ENCODE data around the gene NOTUM.
A peak's percentile ranks its signal among the peaks of the same experiment; 100 is the strongest.

The NOTUM gene

DNA sequence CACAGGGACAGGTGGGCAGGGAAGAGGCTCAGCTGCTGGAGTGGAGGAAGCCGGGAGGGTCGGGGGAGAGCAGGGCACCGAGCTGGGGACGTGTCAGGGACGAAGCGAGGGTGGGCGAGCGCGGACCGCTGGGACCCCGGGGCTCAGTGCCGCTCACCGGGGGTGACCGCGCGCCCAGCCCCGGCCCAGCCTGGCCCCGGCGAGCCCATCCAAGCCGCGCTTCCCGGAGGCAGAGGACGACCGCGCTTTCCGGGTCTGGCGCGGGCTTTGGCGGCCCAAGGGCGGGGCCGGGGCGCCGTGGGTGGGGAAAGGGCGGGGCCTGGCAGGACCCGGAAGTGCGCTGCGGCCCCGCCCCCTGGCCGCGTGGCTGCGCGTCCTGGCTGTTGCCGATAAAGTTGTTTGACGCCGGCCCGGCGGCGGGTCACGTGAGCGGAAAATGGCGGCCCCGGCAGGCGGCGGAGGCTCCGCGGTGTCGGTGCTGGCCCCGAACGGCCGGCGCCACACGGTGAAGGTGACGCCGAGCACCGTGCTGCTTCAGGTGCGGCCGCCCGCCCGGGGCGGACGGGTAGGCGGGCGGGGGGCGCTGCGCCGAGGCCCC is 16.3 kb upstream of the NOTUM start, which contains the start of gene ASPSCR1:
Gene ASPSCR1, plus strand, starts transcription at position 419 of the 598 bp plus-strand sequence. Its CDS starts 18 bp downstream, at position 437.
- no peaks in the 10 kb centered on the region; the same call in 1 of the 2 replicates for H3F3A ChIP-seq (ENCODE audit: control insufficient read depth, insufficient read depth)

DNA sequence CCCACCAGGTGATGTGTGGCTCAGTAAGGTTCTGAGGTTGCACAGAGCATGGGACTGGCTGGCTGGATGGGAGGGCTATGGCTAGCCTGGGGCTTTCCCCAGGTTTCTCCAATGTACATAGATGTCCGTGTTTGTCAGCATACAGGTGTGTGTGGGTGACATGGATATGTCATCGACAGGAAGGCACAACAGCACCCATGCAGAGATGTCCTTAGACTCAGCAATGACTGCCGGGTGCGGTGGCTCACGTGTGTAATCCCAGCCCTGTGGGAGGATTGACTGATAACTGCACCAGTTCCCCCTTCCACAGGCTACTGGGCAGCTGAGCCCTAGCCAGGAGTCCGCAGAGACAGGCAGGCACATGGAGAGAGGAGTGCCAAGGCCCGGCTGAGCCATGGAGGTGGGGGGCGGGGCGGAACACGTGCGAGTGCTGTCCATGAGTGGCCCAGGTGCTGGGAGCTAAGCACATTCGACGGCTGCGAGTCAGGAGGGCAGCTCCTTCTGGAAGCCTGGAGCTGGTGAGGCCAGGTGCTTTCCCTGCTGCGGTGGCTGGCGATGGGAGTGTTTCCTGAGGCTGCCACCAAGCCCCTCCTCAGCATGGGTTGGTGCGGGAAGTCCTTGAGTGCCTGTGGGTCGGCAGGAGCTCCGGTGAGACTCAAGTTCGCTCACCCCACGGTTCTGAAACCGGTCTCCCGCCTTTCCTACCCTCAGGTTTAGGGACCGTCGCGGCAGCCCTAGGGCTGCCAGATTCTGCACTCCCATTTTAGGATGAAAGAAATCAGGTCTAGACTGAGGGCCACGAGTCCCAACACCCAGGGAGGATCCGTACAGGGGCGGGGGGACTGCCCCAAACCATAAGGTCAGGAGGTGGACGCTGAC is 15.6 kb upstream of the NOTUM start:
- Histone ChIP-seq H3K9me3 (ENCODE audit: control insufficient read depth, insufficient read depth, low read length) (no peaks in the 10 kb centered on the region; the same call in 1 of the 2 replicates), H3K4me2 (ENCODE audit: low read length) (peak overlapping the region; percentile 95), H3K79me2 (ENCODE audit: control insufficient read depth, low read length) (peaks cover 10% of the 10 kb centered on the region), H4K20me1 (ENCODE audit: control insufficient read depth, insufficient read depth, low read depth, low read length) (no peaks in the 10 kb centered on the region), H3K36me3 (ENCODE audit: control insufficient read depth, low read length) (peaks cover 12% of the 10 kb centered on the region; the same call in 1 of the 2 replicates), H3K4me3 (ENCODE audit: low read length) (peak overlapping the region; percentile 93), H3K27ac (ENCODE audit: low read depth, low read length) (peak overlapping the region; percentile 53), H3K9me2 (replicated peaks; ENCODE audit: control insufficient read depth, low read length) (no peaks in the 10 kb centered on the region), H3F3A (ENCODE audit: control insufficient read depth, insufficient read depth) (no peaks in the 10 kb centered on the region; the same call in 1 of the 2 replicates), H3K4me1 (ENCODE audit: control insufficient read depth, low read length) (peaks cover 16% of the 10 kb centered on the region), H3K27me3 (ENCODE audit: control insufficient read depth, low read length) (no peaks in the 10 kb centered on the region)
- TF ChIP-seq CTCF (IDR thresholded peaks at IDR 0.05; ENCODE audit: low read depth, low read length, poor library complexity, severe bottlenecking) (no peak), EZH2phosphoT487 (IDR thresholded peaks at IDR 0.05; ENCODE audit: borderline replicate concordance, low read length) (no peak)

More for the DNA sequence above, 16.3 kb upstream of the NOTUM start, which contains the start of gene ASPSCR1:
- H3K9me2 ChIP-seq (replicated peaks; ENCODE audit: control insufficient read depth, low read length): no peaks in the 10 kb centered on the region
- H3K27ac ChIP-seq (ENCODE audit: low read depth, low read length): peak within 1 kb of the TSS; percentile 53
- no peaks in the 10 kb centered on the region; the same call in 1 of the 2 replicates for H3K9me3 ChIP-seq (ENCODE audit: control insufficient read depth, insufficient read depth, low read length)
- peak within 1 kb of the TSS; percentile 93 for H3K4me3 ChIP-seq (ENCODE audit: low read length)
- peaks cover 10% of the 10 kb centered on the region for H3K79me2 ChIP-seq (ENCODE audit: control insufficient read depth, low read length)
- peaks cover 16% of the 10 kb centered on the region for H3K4me1 ChIP-seq (ENCODE audit: control insufficient read depth, low read length)
- peaks cover 12% of the 10 kb centered on the region; the same call in 1 of the 2 replicates for H3K36me3 ChIP-seq (ENCODE audit: control insufficient read depth, low read length)
- H4K20me1 ChIP-seq (ENCODE audit: control insufficient read depth, insufficient read depth, low read depth, low read length): no peaks in the 10 kb centered on the region
- TF ChIP-seq EZH2phosphoT487 (IDR thresholded peaks at IDR 0.05; ENCODE audit: borderline replicate concordance, low read length) (no peak), CTCF (IDR thresholded peaks at IDR 0.05; ENCODE audit: low read depth, low read length, poor library complexity, severe bottlenecking) (no peak)
- H3K27me3 ChIP-seq (ENCODE audit: control insufficient read depth, low read length): no peaks in the 10 kb centered on the region
- peak within 1 kb of the TSS; percentile 95 for H3K4me2 ChIP-seq (ENCODE audit: low read length)

GRCh38 chr17:81973432-81973831 is 12.4 kb upstream of the NOTUM start:
- Histone ChIP-seq H3K4me3 (ENCODE audit: low read length) (no peak overlapping the region), H3K79me2 (ENCODE audit: control insufficient read depth, low read length) (peaks cover 6% of the 10 kb centered on the region), H3K4me1 (ENCODE audit: control insufficient read depth, low read length) (peaks cover 14% of the 10 kb centered on the region), H3K4me2 (ENCODE audit: low read length) (no peak overlapping the region), H3K9me2 (replicated peaks; ENCODE audit: control insufficient read depth, low read length) (no peaks in the 10 kb centered on the region), H4K20me1 (ENCODE audit: control insufficient read depth, insufficient read depth, low read depth, low read length) (no peaks in the 10 kb centered on the region), H3K36me3 (ENCODE audit: control insufficient read depth, low read length) (no peaks in the 10 kb centered on the region), H3F3A (ENCODE audit: control insufficient read depth, insufficient read depth) (no peaks in the 10 kb centered on the region), H3K27me3 (ENCODE audit: control insufficient read depth, low read length) (no peaks in the 10 kb centered on the region), H3K9me3 (ENCODE audit: control insufficient read depth, insufficient read depth, low read length) (no peaks in the 10 kb centered on the region; the same call in 1 of the 2 replicates), H3K27ac (ENCODE audit: low read depth, low read length) (no peak overlapping the region)
- no peak for TF ChIP-seq CTCF (IDR thresholded peaks at IDR 0.05; ENCODE audit: low read depth, low read length, poor library complexity, severe bottlenecking)
- no peak for TF ChIP-seq EZH2phosphoT487 (IDR thresholded peaks at IDR 0.05; ENCODE audit: borderline replicate concordance, low read length)
